ENCODE data around the gene BAZ2B. TPM values are rescaled to one million over a fixed set of nuclear protein-coding genes. Genes with fewer than 3 reads are reported as not detected.

BAZ2B gene
- polyA plus RNA-seq, 1 donor from 2014 or later, result 150 TPM

GRCh38 chr2:159456500-159457426, 159.6 kb downstream of the BAZ2B start:
- no peak overlapping the region for H2AFZ ChIP-seq (ENCODE audit: low read depth, low read length)
- no peak for TF ChIP-seq MXI1 (conservative IDR thresholded peaks at IDR 0.05; ENCODE audit: poor library complexity, severe bottlenecking)
- TF ChIP-seq TAF1 (IDR thresholded peaks at IDR 0.05; ENCODE audit: low read depth), result no peak
- TF ChIP-seq EP300 (conservative IDR thresholded peaks at IDR 0.05; ENCODE audit: poor library complexity, severe bottlenecking), result no peak
- no peak for TF ChIP-seq CTCF (IDR thresholded peaks at IDR 0.05; ENCODE audit: poor library complexity, severe bottlenecking)
- TF ChIP-seq POLR2AphosphoS5 (IDR thresholded peaks at IDR 0.05), result no peak
- no peak for TF ChIP-seq REST (IDR thresholded peaks at IDR 0.05; ENCODE audit: borderline replicate concordance)
- TF ChIP-seq RAD21 (conservative IDR thresholded peaks at IDR 0.05), result no peak
- TF ChIP-seq EZH2 (IDR thresholded peaks at IDR 0.05; ENCODE audit: borderline replicate concordance, insufficient read depth, low read length, poor library complexity, severe bottlenecking), result no peak
- TF ChIP-seq SMC3 (conservative IDR thresholded peaks at IDR 0.05; ENCODE audit: poor library complexity), result no peak

GRCh38 chr2:159455330-159455918, 160.9 kb downstream of the BAZ2B start:
- H3F3A ChIP-seq (ENCODE audit: insufficient read depth, low read length, poor library complexity, severe bottlenecking), result no peaks in the 10 kb centered on the region
- no peaks in the 10 kb centered on the region for H3K9me3 ChIP-seq (ENCODE audit: low read length)
- H3K36me3 ChIP-seq (ENCODE audit: insufficient read depth, low read length), result no peaks in the 10 kb centered on the region
- TF ChIP-seq EP300 (conservative IDR thresholded peaks at IDR 0.05; ENCODE audit: poor library complexity, severe bottlenecking) (no peak), EZH2 (IDR thresholded peaks at IDR 0.05; ENCODE audit: borderline replicate concordance, insufficient read depth, low read length, poor library complexity, severe bottlenecking) (no peak), MXI1 (conservative IDR thresholded peaks at IDR 0.05; ENCODE audit: poor library complexity, severe bottlenecking) (no peak), REST (IDR thresholded peaks at IDR 0.05; ENCODE audit: borderline replicate concordance) (no peak)
- H3K9me2 ChIP-seq (ENCODE audit: insufficient read depth, low read length), result no peaks in the 10 kb centered on the region
- no peak overlapping the region for H3K9ac ChIP-seq (ENCODE audit: low read length)
- H3K27ac ChIP-seq (ENCODE audit: low read length), result no peak overlapping the region
- H3K4me3 ChIP-seq (ENCODE audit: low read length), result no peak overlapping the region
- peaks cover 12% of the 10 kb centered on the region for H3K79me2 ChIP-seq (replicated peaks; ENCODE audit: insufficient read depth, low read length)
- H3K4me2 ChIP-seq (ENCODE audit: low read length), result no peak overlapping the region
- H3K27me3 ChIP-seq (ENCODE audit: insufficient read depth, low read depth, low read length), result no peaks in the 10 kb centered on the region
- H4K20me1 ChIP-seq (ENCODE audit: insufficient read depth), result no peaks in the 10 kb centered on the region
- H2AFZ ChIP-seq (ENCODE audit: low read depth, low read length), result no peak overlapping the region

More at GRCh38 chr2:159456500-159457426, 159.6 kb downstream of the BAZ2B start:
- Histone ChIP-seq H3K4me2 (ENCODE audit: low read length) (no peak overlapping the region), H3K27me3 (ENCODE audit: insufficient read depth, low read depth, low read length) (no peaks in the 10 kb centered on the region), H3K79me2 (replicated peaks; ENCODE audit: insufficient read depth, low read length) (peaks cover 12% of the 10 kb centered on the region), H3K9me3 (ENCODE audit: low read length) (no peaks in the 10 kb centered on the region), H3K36me3 (ENCODE audit: insufficient read depth, low read length) (no peaks in the 10 kb centered on the region), H4K20me1 (ENCODE audit: insufficient read depth) (no peaks in the 10 kb centered on the region), H3K9ac (ENCODE audit: low read length) (no peak overlapping the region), H3K27ac (ENCODE audit: low read length) (no peak overlapping the region), H3F3A (ENCODE audit: insufficient read depth, low read length, poor library complexity, severe bottlenecking) (no peaks in the 10 kb centered on the region), H3K9me2 (ENCODE audit: insufficient read depth, low read length) (no peaks in the 10 kb centered on the region), H3K4me3 (ENCODE audit: low read length) (no peak overlapping the region)
